Esophagus muscularis mucosa (tissue), 4 donors: ENCODE data around the gene CPSF4.
A peak's percentile ranks its signal among the peaks of the same experiment; 100 is the strongest.

ENCODE experiments used
- CTCF ChIP-seq, 3 experiments: fragments of 200-600 bp in 2 of 3; fragments of 450-650 bp in 1 of 3; sonication (generic) in 2 of 3; IDR thresholded peaks; one replicate each; pipeline ENCODE4 v1.5.1; 2017 to 2019; ENCODE audit warnings: antibody characterized with exemption in 3 of 3, mild to moderate bottlenecking in 2 of 3, moderate library complexity in 1 of 3
- EP300 ChIP-seq: sonication (generic); formaldehyde crosslinking; IDR thresholded peaks from one replicate; pipeline ENCODE4 v1.6.1; 2017; ENCODE audit warnings: antibody characterized with exemption
- POLR2A ChIP-seq: fragments of 450-650 bp; IDR thresholded peaks from one replicate; pipeline ENCODE4 v1.6.1; 2017; ENCODE audit warnings: antibody characterized with exemption, moderate library complexity, mild to moderate bottlenecking, low read depth
- POLR2AphosphoS5 ChIP-seq, 2 donors: sonication (generic); formaldehyde crosslinking; IDR thresholded peaks; one replicate each; pipeline ENCODE4 v1.6.1; 2017; ENCODE audit warnings: antibody characterized with exemption in 2 of 2

- TF ChIP-seq EP300 (no peak), POLR2A (peak; percentile 70), CTCF (IDR thresholded peaks at IDR 0.05) (peak in 2 of 3 experiments; percentile 12 to 27), POLR2AphosphoS5 (IDR thresholded peaks at IDR 0.05) (peak; percentile 95 to 97)
Measured at GRCh38 chr7:99408379-99409191, 30.2 kb upstream of the CPSF4 start, which contains the start of the genes BUD31 and PDAP1.
